ENCODE measurements around the gene NCCRP1.
"Not testable (repeated sequence)": the region's sequence is repeated elsewhere in the genome, so short reads cannot be mapped to it uniquely, and the experiment has no call there.

The NCCRP1 gene

GRCh38 chr19:39211731-39212374 lies 15.1 kb downstream of the NCCRP1 start:
- no peak for DNase-seq

- DNase-seq = peak; percentile 26
Observed at GRCh38 chr19:39212375-39212742, 15.6 kb downstream of the NCCRP1 start.

GRCh38 chr19:39215323-39215722 lies 18.6 kb downstream of the NCCRP1 start:
- not testable (repeated sequence) for DNase-seq

GRCh38 chr19:39217094-39217493 lies 20.3 kb downstream of the NCCRP1 start:
- no peak for DNase-seq

- no peak for DNase-seq
Observed at GRCh38 chr19:39218230-39219007, 21.7 kb downstream of the NCCRP1 start.

GRCh38 chr19:39219108-39219507 lies 22.3 kb downstream of the NCCRP1 start:
- not testable (repeated sequence) for DNase-seq

GRCh38 chr19:39223703-39224279 lies 27.0 kb downstream of the NCCRP1 start:
- DNase-seq = no peak

GRCh38 chr19:39224910-39225309 lies 28.1 kb downstream of the NCCRP1 start:
- no peak for DNase-seq

GRCh38 chr19:39230096-39230764 lies 33.5 kb downstream of the NCCRP1 start:
- no peak for DNase-seq

- DNase-seq = no peak
Observed at GRCh38 chr19:39232708-39233107, 35.9 kb downstream of the NCCRP1 start.

- DNase-seq = no peak
Observed at GRCh38 chr19:39236527-39236926, 39.8 kb downstream of the NCCRP1 start.

GRCh38 chr19:39237200-39238184 lies 40.7 kb downstream of the NCCRP1 start:
- peak; percentile 6 for DNase-seq

GRCh38 chr19:39238209-39238608 lies 41.4 kb downstream of the NCCRP1 start:
- no peak for DNase-seq

- DNase-seq = no peak
Observed at GRCh38 chr19:39238944-39239343, 42.2 kb downstream of the NCCRP1 start.

- no peak for DNase-seq
Observed at GRCh38 chr19:39240421-39240820, 43.7 kb downstream of the NCCRP1 start.

GRCh38 chr19:39243741-39244140 lies 47.0 kb downstream of the NCCRP1 start:
- DNase-seq = not testable (repeated sequence)

GRCh38 chr19:39244410-39245100 lies 47.8 kb downstream of the NCCRP1 start, which contains the start of gene IFNL3:
Gene IFNL3, minus strand, starts transcription at chr19:39245006. Its CDS starts 39 bp downstream, at chr19:39244967.
- DNase-seq = not testable (repeated sequence)

GRCh38 chr19:39245166-39245565 lies 48.4 kb downstream of the NCCRP1 start:
- DNase-seq = not testable (repeated sequence)

GRCh38 chr19:39246951-39247669 lies 50.3 kb downstream of the NCCRP1 start:
- peak; percentile 15 for DNase-seq
